HG03469 (cell line): ENCODE results near the gene MTTP.
"Not testable (repeated sequence)": the region's sequence is repeated elsewhere in the genome, so short reads cannot be mapped to it uniquely, and the experiment has no call there.

Source experiments
- ATAC-seq: cut with Tn5 transposase; IDR thresholded peaks from one replicate; pipeline ENCODE4 v1.9.1; 2021; ENCODE audit warnings: mild to moderate bottlenecking, moderate library complexity, moderate number of reproducible peaks; ENCODE audit not compliant: unreplicated experiment

MTTP gene

GRCh38 chr4:99574530-99575324 is at the start of gene MTTP:
Gene MTTP (plus strand): TSS chr4:99574824. CDS start chr4:99574910, 86 bp downstream.
- peak; percentile 80 for ATAC-seq

GRCh38 chr4:99529228-99529627 is 45.4 kb upstream of the MTTP start:
- ATAC-seq: no peak

- no peak for ATAC-seq
Observed at GRCh38 chr4:99529956-99530355, 44.7 kb upstream of the MTTP start.

- ATAC-seq: not testable (repeated sequence)
Observed at GRCh38 chr4:99534699-99535098, 39.9 kb upstream of the MTTP start.

GRCh38 chr4:99536271-99536670 is 38.4 kb upstream of the MTTP start:
- no peak for ATAC-seq

- ATAC-seq: no peak
Observed at GRCh38 chr4:99536848-99537247, 37.8 kb upstream of the MTTP start.

- ATAC-seq: no peak
Observed at GRCh38 chr4:99537674-99538073, 37.0 kb upstream of the MTTP start.

- ATAC-seq: no peak
Observed at GRCh38 chr4:99540277-99540939, 34.2 kb upstream of the MTTP start.

GRCh38 chr4:99552872-99553271 is 21.8 kb upstream of the MTTP start:
- no peak for ATAC-seq

GRCh38 chr4:99563310-99564186 is 11.1 kb upstream of the MTTP start, which contains the start of gene TRMT10A:
Gene TRMT10A (minus strand): TSS chr4:99564039. CDS start chr4:99559338, 4,701 bp downstream.
- peak; percentile 91 for ATAC-seq

GRCh38 chr4:99564921-99565320 is 9.7 kb upstream of the MTTP start:
- no peak for ATAC-seq

GRCh38 chr4:99571883-99572282 is 2.7 kb upstream of the MTTP start:
- ATAC-seq: no peak

GRCh38 chr4:99572527-99573240 is 1.9 kb upstream of the MTTP start:
- ATAC-seq: no peak

- ATAC-seq: no peak
Observed at GRCh38 chr4:99573735-99574368, 772 bp upstream of the MTTP start.

- ATAC-seq: no peak
Observed at GRCh38 chr4:99578714-99579113, 4.1 kb downstream of the MTTP start.

GRCh38 chr4:99585516-99585915 is 10.9 kb downstream of the MTTP start:
- ATAC-seq: no peak

GRCh38 chr4:99586322-99586721 is 11.7 kb downstream of the MTTP start:
- no peak for ATAC-seq

- ATAC-seq: no peak
Observed at GRCh38 chr4:99586797-99587196, 12.2 kb downstream of the MTTP start.

- ATAC-seq: no peak
Observed at GRCh38 chr4:99587309-99587708, 12.7 kb downstream of the MTTP start.

GRCh38 chr4:99587803-99588202 is 13.2 kb downstream of the MTTP start:
- ATAC-seq: no peak
